Kidney (tissue), 14 donors: ENCODE results near the gene ZFPL1. TPM values are rescaled to one million over a fixed set of nuclear protein-coding genes. Genes with fewer than 3 reads are reported as not detected.

Experiments
- DNase-seq, 5 donors: peaks; one replicate each; pipeline ENCODE4 v3.0.0-alpha.2; 2013 to 2020
- FAIRE-seq: peaks from 2 replicates; lab custom pipeline; 2012; peaks lifted over from hg19 to GRCh38; lab: Jason Lieb, UNC
- H3K27ac ChIP-seq, 2 donors: one replicate each; pipeline ENCODE4 v1.7.0; 2013; ENCODE audit warnings: low read depth in 2 of 2, low read length in 2 of 2, inconsistent platforms in 1 of 2
- H3K27me3 ChIP-seq: one replicate; pipeline ENCODE4 v1.7.1; 2013; ENCODE audit warnings: low read length, inconsistent platforms; ENCODE audit not compliant: control insufficient read depth, insufficient read depth
- H3K36me3 ChIP-seq, 3 donors: one replicate each; pipeline versions ENCODE4 v1.7.0 to v1.7.1; 2013; ENCODE audit warnings: low read length in 3 of 3, control low read depth in 1 of 3, inconsistent platforms in 1 of 3; ENCODE audit not compliant: insufficient read depth in 3 of 3, control insufficient read depth in 2 of 3
- H3K4me1 ChIP-seq, 3 donors: one replicate each; pipeline versions ENCODE4 v1.7.0 to v1.7.1; 2013; ENCODE audit warnings: low read length in 3 of 3, inconsistent platforms in 1 of 3, low read depth in 1 of 3; ENCODE audit not compliant: control insufficient read depth in 2 of 3, insufficient read depth in 2 of 3
- H3K4me3 ChIP-seq, 3 donors: one replicate each; pipeline versions ENCODE4 v1.7.0 to v1.8.1; 2013; ENCODE audit warnings: low read length in 3 of 3, control low read depth in 1 of 3, inconsistent platforms in 1 of 3
- H3K9ac ChIP-seq, 3 donors: one replicate each; pipeline versions ENCODE4 v1.7.0 to v1.7.1; 2013; ENCODE audit warnings: low read length in 3 of 3, control low read depth in 1 of 3, inconsistent platforms in 1 of 3
- H3K9me3 ChIP-seq, 3 donors: one replicate each; pipeline versions ENCODE4 v1.7.0 to v1.7.1; 2013; ENCODE audit warnings: low read length in 3 of 3, control low read depth in 1 of 3, inconsistent platforms in 1 of 3; ENCODE audit not compliant: control insufficient read depth in 2 of 3, insufficient read depth in 1 of 3
- intact Hi-C: fragments of 100-400 bp; cut with DNase I; formaldehyde crosslinking; loops from one replicate; pipeline ENCODE4 v1.11.1; 2022
- polyA plus RNA-seq: library from polyadenylated mRNA; stranded (reverse); fragments of 350-450 nt; fragmentation: Illumina TruSeq; extraction: RNeasy Lipid Tissue Mini Kit (QIAGEN cat#74804); gene quantifications from one replicate; pipeline ENCODE4 v1.2.3, GENCODE V29; 2014; ENCODE audit warnings: low read depth, low replicate concordance; ENCODE audit not compliant: insufficient read depth
- total RNA-seq: library from RNA; stranded (reverse); fragmentation: NEBNext Ultra II Directional; extraction: Animal tissue kit (Norgen Biotek cat#: 25700); gene quantifications from one replicate; pipeline ENCODE4 v1.2.1, GENCODE V29; 2021
- TF ChIP-seq, protein P1 (sequence below): IDR thresholded peaks from 3 replicates; pipeline ENCODE4 v1.5.1; 2012; ENCODE audit warnings: mild to moderate bottlenecking, moderate library complexity, borderline replicate concordance; ENCODE audit not compliant: insufficient read depth; ENCODE audit errors: extremely low read depth
- donor health status: control.
- donor health status: control.
- donor health status: control.
- donor health status: control.
- donor health status: control.
- donor health status: DM: yes; HTN: yes; CAD: no.
- donor health status: Normal renal cell carcinoma (clear cell type).

The ZFPL1 gene
- total and polyA plus RNA-seq, 2 donors from 2014 or later, result 31.4 to 43.1 TPM

DNA sequence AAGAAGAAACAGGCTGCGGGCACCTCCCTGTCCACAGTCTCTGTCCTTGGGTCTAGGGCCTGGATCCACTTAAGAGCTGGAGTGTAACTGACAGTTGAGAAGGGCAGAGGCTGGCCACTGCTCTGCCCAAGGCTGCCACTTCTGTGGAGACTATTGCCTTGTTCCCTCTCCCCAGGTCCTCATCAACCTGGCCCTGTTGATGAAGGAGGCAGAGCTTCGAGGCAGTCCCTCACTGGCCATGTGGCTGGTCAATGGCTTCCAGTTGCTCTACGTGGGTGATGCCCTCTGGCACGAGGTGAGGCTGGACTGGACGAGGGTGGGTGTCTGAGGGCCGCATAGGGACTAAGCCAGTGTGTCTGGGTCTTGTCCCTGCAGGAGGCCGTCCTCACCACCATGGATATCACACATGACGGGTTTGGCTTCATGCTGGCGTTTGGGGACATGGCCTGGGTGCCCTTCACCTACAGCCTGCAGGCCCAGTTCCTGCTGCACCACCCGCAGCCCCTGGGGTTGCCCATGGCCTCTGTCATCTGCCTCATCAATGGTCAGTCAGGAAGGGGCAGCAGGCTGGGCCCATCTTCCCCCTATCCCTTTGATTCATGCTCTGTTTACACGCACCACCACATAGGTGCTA lies 30.6 kb downstream of the ZFPL1 start:
- Histone ChIP-seq H3K27me3 (no peaks in the 10 kb centered on the region), H3K4me1 (peaks cover 0 to 43% (median 10%) of the 10 kb centered on the region in 3 donors), H3K9me3 (no peaks in the 10 kb centered on the region), H3K36me3 (peaks cover 0 to 10% (median 2%) of the 10 kb centered on the region in 3 donors), H3K27ac (no peak overlapping the region), H3K9ac (peak overlapping the region in 1 of 3 donors; percentile 26), H3K4me3 (no peak overlapping the region)
- FAIRE-seq, result no peak
- DNase-seq, result peak in 1 of 5 donors; percentile 44
- TF ChIP-seq, protein P1, sequence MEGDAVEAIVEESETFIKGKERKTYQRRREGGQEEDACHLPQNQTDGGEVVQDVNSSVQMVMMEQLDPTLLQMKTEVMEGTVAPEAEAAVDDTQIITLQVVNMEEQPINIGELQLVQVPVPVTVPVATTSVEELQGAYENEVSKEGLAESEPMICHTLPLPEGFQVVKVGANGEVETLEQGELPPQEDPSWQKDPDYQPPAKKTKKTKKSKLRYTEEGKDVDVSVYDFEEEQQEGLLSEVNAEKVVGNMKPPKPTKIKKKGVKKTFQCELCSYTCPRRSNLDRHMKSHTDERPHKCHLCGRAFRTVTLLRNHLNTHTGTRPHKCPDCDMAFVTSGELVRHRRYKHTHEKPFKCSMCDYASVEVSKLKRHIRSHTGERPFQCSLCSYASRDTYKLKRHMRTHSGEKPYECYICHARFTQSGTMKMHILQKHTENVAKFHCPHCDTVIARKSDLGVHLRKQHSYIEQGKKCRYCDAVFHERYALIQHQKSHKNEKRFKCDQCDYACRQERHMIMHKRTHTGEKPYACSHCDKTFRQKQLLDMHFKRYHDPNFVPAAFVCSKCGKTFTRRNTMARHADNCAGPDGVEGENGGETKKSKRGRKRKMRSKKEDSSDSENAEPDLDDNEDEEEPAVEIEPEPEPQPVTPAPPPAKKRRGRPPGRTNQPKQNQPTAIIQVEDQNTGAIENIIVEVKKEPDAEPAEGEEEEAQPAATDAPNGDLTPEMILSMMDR, result no peak
- intact Hi-C loops, result no loop called here

DNA sequence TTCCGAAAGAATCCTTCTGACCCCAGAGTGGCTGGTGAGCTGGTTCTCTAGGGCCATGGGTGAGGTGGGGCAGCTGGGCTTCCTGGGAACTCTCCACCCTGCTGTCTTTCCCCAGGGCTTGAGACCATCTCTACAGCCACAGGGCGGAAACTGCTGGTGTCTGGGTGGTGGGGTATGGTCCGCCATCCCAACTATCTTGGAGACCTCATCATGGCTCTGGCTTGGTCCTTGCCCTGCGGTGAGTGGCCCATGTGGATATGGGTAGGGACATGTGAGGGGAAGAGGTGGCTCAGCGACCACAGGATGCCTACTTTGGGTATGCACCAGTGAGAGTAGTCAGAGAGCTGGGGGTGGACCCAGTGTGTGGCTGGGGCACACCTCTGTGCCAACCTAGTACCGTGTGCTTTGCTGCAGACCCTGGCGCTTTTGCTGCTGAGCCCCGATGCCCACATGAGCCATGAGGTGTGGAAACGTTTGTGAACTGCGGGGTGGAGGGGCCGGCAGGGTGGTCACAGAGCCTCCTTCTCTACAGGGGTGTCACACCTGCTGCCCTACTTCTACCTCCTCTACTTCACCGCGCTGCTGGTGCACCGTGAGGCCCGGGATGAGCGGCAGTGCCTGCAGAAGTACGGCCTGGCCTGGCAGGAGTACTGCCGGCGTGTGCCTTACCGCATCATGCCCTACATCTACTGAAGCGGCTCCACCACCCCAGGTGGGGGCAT lies 31.5 kb downstream of the ZFPL1 start:
- peaks cover 0 to 16% (median 9%) of the 10 kb centered on the region in 3 donors for H3K36me3 ChIP-seq
- H3K27me3 ChIP-seq, result no peaks in the 10 kb centered on the region
- no peak overlapping the region for H3K9ac ChIP-seq
- peaks cover 0 to 41% (median 8%) of the 10 kb centered on the region in 3 donors for H3K4me1 ChIP-seq
- TF ChIP-seq, protein P1, result no peak
- no peaks in the 10 kb centered on the region for H3K9me3 ChIP-seq
- FAIRE-seq (no peak), DNase-seq (peak in 1 of 5 donors; percentile 72)
- H3K4me3 ChIP-seq, result no peak overlapping the region
- no peak overlapping the region for H3K27ac ChIP-seq
- intact Hi-C loops, result no loop called here

DNA sequence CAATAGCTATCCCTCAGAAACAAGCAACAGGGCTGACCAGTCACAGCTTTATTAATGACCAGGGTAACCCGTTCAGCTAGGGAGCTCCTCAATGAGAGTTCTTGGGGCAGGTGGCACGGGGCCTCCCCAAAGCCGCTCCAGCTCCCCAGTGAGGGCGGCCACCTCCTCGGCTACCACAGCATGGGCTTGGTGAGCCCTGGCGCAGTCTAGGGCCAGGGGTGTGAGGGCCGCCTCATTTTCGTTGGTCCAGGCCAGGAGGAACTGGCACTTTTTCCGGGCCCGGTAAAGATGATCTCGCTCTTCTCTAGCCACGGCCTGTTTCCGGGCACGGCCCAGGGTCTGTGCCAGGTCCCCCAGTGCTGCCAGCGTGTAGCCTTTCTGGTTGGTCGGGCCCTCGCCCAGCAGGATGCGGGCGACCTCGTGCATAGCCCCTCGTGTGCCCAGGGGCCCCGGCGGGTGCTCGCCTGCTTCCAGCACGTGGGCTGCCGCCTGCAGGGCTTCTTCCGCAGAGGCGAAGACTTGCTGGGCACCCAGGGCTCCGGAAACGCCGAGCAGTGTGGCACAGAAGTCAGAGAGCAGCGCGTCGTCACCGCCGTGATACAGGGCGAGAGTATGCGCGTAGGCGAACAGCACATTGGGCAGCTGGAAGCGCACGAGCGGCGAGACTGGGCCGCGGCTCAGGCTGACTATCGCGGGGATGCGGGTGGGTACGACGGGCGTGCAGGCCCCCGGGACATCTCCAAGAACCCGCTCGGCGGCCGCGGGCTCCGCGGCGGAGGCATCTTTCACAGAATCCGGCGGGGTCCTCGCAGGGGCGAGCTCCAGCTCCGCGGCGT lies 32.6 kb downstream of the ZFPL1 start:
- peaks cover 2 to 22% (median 12%) of the 10 kb centered on the region in 3 donors for H3K36me3 ChIP-seq

More for the DNA sequence above, 32.6 kb downstream of the ZFPL1 start:
- no peak for FAIRE-seq
- TF ChIP-seq, protein P1, result no peak
- H3K4me1 ChIP-seq, result peaks cover 2 to 43% (median 14%) of the 10 kb centered on the region in 3 donors
- H3K4me3 ChIP-seq, result peak overlapping the region; percentile 86 to 90 (median 87)
- DNase-seq, result peak in 4 of 5 donors; percentile 15 to 88 (median 51)
- peak overlapping the region in 2 of 3 donors; percentile 6 to 85 for H3K9ac ChIP-seq
- no peaks in the 10 kb centered on the region for H3K27me3 ChIP-seq
- H3K9me3 ChIP-seq, result no peaks in the 10 kb centered on the region
- intact Hi-C loops, result no loop called here
- peak overlapping the region; percentile 74 to 76 for H3K27ac ChIP-seq
